Stimulated activated CD4-positive, alpha-beta T cell treated with anti-CD3 and anti-CD28 coated beads, Interleukin-15, amount 100 ng/mL, for 48 hours (primary cell): ENCODE results near the gene NT5C3A.
A peak's percentile ranks its signal among the peaks of the same experiment; 100 is the strongest.
"Not testable (repeated sequence)": the region's sequence is repeated elsewhere in the genome, so short reads cannot be mapped to it uniquely, and the experiment has no call there.

Experiments used
- DNase-seq, 2 donors: peaks; one replicate each; pipeline ENCODE4 v3.0.0-alpha.2; 2020; ENCODE audit warnings: low read depth in 2 of 2

Gene NT5C3A

GRCh38 chr7:33062023-33062781, at the start of gene NT5C3A:
NT5C3A (minus strand) TSS chr7:33062776; CDS start chr7:33062705, 71 bp downstream.
- DNase-seq, result peak in 1 of 2 donors; percentile 22

GRCh38 chr7:33111614-33112013, 49.0 kb upstream of the NT5C3A start:
- DNase-seq, result no peak

- DNase-seq, result no peak
These were observed 47.2 kb upstream of the NT5C3A start for GRCh38 chr7:33109758-33110238.

GRCh38 chr7:33109005-33109757, 46.6 kb upstream of the NT5C3A start, which contains the start of gene RP9:
RP9 (minus strand) TSS chr7:33109404; CDS start chr7:33109372, 32 bp downstream.
- DNase-seq, result peak; percentile 55 to 67

GRCh38 chr7:33108554-33109004, 46.0 kb upstream of the NT5C3A start:
- DNase-seq, result no peak

- no peak for DNase-seq
These were observed 44.8 kb upstream of the NT5C3A start for GRCh38 chr7:33107136-33108066.

- DNase-seq, result no peak
These were observed 39.3 kb upstream of the NT5C3A start for GRCh38 chr7:33101906-33102305.

- no peak for DNase-seq
These were observed 38.2 kb upstream of the NT5C3A start for GRCh38 chr7:33100770-33101169.

GRCh38 chr7:33099154-33099940, 36.8 kb upstream of the NT5C3A start:
- no peak for DNase-seq

- not testable (repeated sequence) for DNase-seq
These were observed 32.2 kb upstream of the NT5C3A start for GRCh38 chr7:33094745-33095275.

GRCh38 chr7:33093266-33093665, 30.7 kb upstream of the NT5C3A start:
- no peak for DNase-seq

GRCh38 chr7:33091641-33092191, 29.1 kb upstream of the NT5C3A start:
- no peak for DNase-seq

GRCh38 chr7:33091111-33091531, 28.5 kb upstream of the NT5C3A start:
- DNase-seq, result no peak

- no peak for DNase-seq
These were observed 26.6 kb upstream of the NT5C3A start for GRCh38 chr7:33089142-33089541.

GRCh38 chr7:33087858-33088257, 25.3 kb upstream of the NT5C3A start:
- DNase-seq, result no peak

- DNase-seq, result no peak
These were observed 24.8 kb upstream of the NT5C3A start for GRCh38 chr7:33087356-33087755.

GRCh38 chr7:33079763-33080690, 17.5 kb upstream of the NT5C3A start:
- DNase-seq, result no peak

- DNase-seq, result no peak
These were observed 16.5 kb upstream of the NT5C3A start for GRCh38 chr7:33079096-33079495.

- DNase-seq, result no peak
These were observed 14.2 kb upstream of the NT5C3A start for GRCh38 chr7:33076737-33077136.
